HG03378 (cell line): ENCODE measurements around the gene KRTAP10-1.

Experiments used
- ATAC-seq: cut with Tn5 transposase; IDR thresholded peaks from one replicate; pipeline ENCODE4 v1.9.1; 2021; ENCODE audit warnings: mild to moderate bottlenecking, moderate library complexity; ENCODE audit not compliant: unreplicated experiment

KRTAP10-1 gene

DNA sequence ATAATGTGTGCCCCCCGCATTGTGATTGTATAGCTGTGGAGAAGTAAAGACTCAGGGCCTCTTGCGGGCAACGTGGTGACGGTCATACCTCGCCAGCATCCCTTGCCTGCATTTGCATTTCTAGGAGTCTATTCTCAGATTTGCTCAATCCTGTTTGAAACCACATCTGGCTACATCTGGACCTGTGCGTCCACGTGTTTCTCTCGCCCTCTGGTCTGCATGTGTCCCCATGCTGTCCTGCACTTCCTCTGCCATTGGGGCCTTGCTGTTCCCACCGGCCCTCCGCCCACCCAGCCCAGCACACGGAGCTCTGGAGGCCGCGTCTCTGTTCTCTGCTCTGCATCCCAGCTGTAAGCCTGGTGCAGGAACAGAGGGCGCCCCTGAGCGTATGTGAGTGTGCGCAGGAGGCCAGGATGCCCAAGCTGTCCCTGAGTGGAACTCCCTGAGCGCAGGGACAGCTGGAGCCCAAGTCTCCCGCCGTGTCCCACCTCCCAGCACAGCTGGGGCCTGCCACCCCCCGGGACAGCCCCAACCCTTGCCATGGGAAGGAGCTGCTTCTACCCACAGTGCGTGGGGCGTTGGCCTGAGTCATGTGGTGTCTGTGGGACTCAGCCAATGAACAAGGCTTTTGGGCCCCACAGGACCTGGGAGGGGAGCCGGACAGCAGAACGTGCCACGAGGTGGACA is 9.7 kb upstream of the KRTAP10-1 start:
- ATAC-seq, result no peak

- ATAC-seq, result no peak
Observed at GRCh38 chr21:44548922-44549321, 8.9 kb upstream of the KRTAP10-1 start.

GRCh38 chr21:44548381-44548780 is 8.4 kb upstream of the KRTAP10-1 start:
- ATAC-seq, result no peak

DNA sequence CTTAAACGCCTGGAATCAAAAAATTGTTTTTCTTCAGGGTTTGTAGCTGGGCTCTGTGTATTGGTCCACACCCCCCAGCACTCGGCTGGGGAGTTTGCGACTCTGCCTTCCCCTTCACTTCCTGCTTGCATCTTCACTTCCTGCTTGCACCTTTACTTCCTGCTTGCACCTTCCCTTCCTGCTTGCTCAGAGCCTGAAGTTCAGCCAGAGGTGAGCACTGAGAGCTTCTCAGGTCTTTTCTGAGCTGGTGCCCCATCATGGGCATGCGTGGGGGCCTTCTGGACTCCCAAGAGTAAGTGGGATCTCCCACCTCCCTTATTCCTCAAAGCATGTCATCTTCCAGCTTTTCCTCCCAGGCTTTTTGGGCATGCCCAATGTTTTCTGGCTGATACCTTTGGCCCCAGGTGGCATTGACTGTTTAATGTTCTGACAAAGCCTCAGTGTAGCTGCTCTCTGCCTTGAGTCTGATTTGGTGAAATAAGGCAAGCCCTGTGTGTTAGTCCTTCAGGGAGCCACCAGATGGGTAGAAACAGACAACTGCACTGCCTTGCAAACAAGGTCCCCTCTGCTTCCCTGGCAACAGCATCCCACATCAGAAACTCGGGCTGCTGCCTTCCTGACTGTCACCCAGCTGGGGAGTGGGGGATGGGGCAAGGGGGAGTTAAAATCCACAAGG is 7.8 kb upstream of the KRTAP10-1 start:
- ATAC-seq, result no peak

DNA sequence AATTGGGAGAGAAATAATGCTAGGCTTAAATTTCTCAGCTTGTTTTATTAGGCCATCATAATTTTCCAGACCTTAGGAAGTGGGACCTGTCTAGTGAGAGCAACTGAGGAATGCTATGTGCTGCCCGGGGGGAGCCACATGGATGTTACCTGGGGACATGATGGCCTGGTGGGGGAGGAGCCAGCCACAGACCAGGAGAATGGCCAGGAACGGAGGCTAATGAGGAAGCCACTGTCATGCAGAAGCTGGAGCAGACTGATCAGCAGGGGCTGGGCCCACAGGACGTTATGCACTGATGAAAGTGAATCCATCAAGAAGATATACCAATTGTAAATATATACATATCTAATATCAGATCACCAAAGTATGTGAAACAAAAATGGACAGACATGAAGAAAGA is 4.6 kb upstream of the KRTAP10-1 start:
- no peak for ATAC-seq

DNA sequence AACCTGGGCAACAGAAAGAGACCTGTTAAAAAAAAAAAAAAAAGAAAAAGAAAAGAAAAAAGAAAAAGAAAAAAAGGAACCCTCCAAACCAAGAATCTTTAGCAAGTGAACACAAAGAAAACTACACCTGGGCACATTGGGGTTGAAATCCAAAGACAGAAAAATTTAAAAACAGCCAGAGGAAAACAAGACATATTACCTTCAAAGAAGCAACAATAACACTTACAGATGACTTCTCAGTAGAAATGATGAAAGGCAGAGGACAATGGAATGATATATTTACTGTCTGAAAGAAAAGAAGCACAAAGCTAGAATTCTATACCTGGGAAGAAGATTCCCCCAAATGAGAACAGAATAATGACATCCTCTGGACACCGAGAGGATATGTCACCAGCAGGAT is 2.7 kb upstream of the KRTAP10-1 start:
- ATAC-seq, result no peak

GRCh38 chr21:44540741-44541288 is 820 bp upstream of the KRTAP10-1 start:
- no peak for ATAC-seq

- ATAC-seq, result no peak
Observed at GRCh38 chr21:44539046-44539445, 949 bp downstream of the KRTAP10-1 start.

DNA sequence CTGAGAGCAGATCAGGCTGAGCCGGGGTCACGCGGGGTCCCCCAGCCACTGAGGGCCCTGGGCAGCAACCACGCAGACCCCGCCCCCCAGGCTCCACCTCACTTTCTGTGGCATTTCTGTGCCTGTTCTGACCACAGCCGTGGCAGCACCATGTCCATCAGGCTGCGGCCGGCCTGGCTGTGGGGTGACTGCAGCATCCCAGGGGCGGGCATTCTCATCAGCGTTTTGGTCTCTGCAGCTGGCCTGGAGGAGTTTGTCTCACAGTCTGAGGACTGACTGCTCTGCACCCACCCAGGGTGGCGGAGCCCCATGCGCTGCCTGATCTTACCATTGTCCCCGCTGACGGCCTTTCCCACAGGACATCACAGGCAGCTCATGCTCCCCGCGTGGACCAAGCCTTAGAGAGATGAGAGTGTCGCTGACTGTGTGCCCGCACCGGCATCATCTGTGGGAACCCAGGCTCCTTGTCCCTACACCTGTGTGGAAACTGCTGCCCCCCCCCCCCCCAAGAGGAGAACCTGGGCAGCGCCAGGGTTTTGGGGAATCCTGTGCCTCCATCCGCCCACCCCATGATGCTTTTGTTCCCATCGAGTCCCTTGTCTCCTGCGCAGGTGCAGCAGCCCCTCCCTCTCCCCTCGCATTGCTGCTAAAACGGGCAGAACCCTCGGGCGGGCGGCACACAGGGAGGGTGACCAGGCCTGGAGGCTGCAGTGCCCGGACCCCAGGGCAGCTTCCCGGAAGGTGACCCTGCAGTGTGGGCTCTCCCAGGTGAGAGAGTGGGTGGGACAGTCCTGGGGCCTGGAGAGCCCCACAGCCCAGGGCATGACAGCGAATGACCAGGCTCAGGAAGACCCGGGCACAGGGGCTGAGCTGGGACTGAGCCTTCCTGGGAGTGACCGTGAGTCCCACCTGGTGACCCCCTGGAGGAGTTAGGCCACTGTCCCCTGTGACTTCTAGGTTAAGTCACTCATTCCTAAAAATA is 1.8 kb downstream of the KRTAP10-1 start:
- ATAC-seq, result no peak

GRCh38 chr21:44535963-44536362 is 4.0 kb downstream of the KRTAP10-1 start:
- no peak for ATAC-seq

GRCh38 chr21:44534688-44535087 is 5.3 kb downstream of the KRTAP10-1 start:
- no peak for ATAC-seq

GRCh38 chr21:44533891-44534627 is 5.9 kb downstream of the KRTAP10-1 start:
- no peak for ATAC-seq

GRCh38 chr21:44533121-44533890 is 6.7 kb downstream of the KRTAP10-1 start:
- ATAC-seq, result no peak

DNA sequence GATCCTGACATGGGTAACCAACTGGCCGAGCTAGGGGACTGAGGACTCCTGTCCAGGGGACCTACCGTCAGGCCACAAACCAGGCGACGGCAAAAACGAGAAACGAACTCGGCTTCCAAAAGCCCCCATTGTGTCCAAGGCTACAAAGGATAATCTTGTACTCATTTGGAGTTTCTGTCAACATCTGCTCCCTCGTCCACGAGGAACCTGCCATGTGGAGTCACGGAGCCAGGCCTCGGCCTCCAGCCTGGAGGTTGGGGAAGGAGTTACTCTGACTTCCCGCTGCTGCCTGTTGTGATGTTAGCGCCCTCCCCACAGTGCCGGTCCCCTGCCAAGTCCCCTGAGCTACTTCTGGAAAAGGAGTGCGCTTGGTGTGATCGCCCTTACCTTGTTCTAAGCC is 7.3 kb downstream of the KRTAP10-1 start:
- no peak for ATAC-seq

DNA sequence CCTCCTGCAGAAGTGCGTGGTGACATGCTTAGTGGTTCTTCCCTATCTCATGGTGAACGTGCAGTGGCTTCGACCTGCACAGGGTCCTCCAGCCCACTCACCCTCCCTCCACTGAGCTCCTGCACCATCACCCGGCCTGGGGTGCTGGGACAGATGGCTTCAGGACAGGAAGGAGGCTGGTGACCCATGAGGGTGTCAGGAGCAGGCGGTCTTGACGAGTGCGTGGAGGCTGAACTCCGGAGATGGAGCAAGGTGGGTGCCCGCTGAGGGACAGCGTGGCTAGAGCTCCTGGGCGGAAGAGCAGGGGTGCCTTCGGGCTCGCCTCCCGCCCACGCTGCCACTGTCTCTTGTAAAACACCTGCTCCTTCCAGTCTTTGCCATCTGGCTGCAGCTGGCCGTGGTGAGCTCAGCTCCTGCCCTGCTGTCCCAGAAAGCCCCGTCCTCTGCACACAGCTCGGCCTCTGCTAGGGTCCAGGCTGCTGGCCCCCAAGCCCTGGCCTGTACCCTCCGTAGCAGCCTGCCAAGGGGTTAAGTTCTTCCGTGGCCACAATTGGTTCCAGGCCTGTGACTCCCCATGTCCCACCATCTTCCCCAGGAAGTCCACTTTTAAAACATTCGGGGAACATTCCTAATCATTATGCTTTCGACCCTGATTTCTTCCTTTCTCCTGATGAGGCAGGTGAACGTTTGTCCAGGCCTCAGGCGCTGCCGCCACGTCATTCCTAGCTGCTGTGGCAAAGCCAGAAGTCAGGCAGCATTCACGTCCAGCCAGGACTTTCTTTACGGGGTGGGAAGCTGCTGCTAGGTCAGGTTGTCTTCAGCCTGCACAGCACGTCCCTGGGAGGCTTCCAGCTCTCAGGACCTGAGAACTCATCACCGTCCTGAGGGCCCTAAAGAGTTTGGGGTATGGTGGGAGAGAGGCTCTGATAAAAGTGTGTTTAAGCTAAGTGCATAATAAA is 8.1 kb downstream of the KRTAP10-1 start:
- no peak for ATAC-seq

GRCh38 chr21:44530903-44531605 is 8.9 kb downstream of the KRTAP10-1 start:
- no peak for ATAC-seq

- ATAC-seq, result no peak
Observed at GRCh38 chr21:44530221-44530902, 9.6 kb downstream of the KRTAP10-1 start.
